CD4-positive, alpha-beta T cell treated with Interferon gamma for 1 hour (primary cell): ENCODE measurements around the gene CNIH2.
"Not testable (repeated sequence)": the region's sequence is repeated elsewhere in the genome, so short reads cannot be mapped to it uniquely, and the experiment has no call there.

Source experiments
- DNase-seq: peaks from one replicate; pipeline ENCODE4 v3.0.0-alpha.2; 2020

CNIH2 gene

GRCh38 chr11:66292543-66293332, 14.8 kb downstream of the CNIH2 start:
- DNase-seq = no peak

DNA sequence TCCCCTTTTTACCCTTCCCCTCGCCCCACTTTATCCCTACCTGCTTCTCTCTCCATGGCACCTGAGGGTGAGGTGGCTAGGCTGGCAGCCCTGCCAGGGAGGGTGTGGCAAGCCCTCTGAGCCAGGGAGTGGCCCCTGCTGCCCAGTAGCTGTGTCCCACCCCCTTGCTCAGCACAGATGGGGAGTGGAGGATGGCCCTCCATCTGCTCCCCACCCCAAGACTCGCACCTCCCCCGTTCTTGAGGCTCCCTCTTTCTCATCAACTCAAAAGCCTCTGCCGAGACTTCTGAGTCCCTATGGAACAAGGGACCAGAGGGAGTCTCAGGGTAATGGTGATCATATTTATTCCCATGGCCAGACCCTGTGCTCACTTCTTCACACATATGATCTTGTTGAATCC, 15.4 kb downstream of the CNIH2 start:
- DNase-seq = no peak

GRCh38 chr11:66293777-66294625, 16.0 kb downstream of the CNIH2 start:
- DNase-seq = no peak

DNA sequence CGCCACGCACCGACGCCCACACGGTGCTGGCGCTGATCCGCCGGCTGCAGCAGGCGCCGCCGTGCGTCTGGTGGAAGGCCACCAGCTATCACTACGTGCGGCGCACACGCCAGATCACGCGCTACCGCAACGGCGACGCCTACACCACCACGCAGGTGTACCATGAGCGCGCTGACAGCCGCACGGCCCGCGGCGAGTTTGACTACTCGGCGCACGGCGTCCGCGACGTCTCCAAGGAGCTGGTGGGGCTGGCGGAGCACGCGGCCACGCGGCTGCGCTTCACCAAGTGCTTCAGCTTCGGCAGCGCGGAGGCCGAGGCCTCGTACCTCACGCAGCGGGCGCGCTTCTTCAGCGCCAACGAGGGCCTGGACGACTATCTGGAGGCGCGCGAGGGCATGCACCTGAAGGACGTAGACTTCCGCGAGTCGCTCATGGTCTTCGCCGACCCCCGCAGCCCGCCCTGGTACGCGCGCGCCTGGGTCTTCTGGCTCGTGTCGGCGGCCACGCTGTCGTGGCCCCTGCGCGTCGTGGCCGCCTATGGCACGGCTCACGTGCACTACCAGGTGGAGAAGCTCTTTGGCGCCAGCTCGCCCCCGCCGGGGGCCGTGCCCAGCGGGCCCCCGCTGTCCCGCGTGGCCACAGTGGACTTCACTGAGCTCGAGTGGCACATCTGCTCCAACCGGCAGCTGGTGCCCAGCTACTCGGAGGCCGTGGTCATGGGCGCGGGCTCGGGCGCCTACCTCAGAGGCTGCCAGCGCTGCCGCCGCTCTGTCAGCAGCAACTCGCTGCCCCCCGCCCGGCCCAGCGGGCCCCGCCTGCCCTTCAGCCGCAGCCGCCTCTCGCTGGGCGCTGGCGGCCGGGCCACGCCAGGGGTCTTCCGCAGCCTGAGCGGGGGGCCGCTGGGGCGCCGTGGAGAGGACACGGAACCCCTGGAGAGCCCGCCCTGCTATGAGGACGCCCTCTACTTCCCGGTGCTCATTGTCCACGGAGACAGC, 16.9 kb downstream of the CNIH2 start:
- no peak for DNase-seq

- no peak for DNase-seq
These were observed 19.6 kb downstream of the CNIH2 start for GRCh38 chr11:66297610-66298009.

DNA sequence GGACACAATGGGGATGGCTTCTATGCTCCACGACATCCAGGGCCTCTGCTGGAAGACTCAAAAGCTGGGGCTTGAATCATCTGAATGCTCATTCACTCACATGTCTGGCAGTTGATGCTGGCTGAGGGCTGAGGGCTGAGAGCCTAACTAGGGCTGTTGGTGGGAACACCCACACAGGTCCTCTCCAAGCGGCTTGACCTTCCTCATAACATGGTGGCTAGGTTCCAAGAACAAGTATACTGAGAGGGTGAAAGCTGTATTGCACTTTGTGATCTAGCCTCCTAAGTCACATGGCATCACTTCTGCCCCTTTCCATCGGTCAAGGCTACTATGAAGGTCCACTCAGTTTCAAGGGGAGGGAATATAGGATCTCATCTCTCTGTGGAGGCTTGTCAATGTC, 21.2 kb downstream of the CNIH2 start:
- no peak for DNase-seq

DNA sequence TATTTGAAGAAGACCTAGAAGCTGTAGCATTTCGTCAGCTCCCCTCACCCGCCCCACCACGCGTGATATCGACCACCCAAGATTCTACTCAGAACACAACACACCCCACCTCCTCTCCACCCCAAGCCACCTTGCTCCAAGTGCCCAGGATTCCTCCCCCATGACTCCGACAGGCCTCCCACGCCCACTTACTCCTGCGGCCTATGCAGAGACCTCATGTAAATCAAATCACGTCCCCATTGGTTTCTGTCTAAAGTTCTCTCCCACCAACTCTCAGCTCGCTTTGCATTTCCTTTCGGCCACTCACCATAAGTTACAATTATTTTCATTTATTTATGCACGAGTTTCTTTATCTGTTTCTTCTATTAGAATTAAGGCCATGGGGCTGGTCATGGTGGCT, 24.7 kb downstream of the CNIH2 start:
- no peak for DNase-seq

DNA sequence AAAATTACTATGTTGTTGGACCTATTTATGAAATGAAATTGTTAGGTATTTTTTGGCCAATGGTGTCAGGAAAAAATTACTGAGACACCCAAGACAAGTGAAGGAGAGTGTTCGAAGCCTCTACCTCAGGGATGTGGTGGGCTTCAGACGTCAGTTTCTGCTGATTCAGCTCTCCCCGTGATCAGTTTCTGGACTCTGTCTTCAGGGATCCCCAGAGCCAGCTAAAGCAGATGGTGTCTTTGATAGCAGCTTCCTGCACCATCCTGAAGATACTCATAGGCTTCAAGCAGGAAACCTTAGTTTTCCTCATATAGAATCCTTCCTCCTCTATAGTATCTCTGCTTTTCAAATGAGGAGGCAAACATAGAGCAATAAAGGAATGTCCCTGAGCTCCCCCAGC, 31.5 kb downstream of the CNIH2 start:
- no peak for DNase-seq

DNA sequence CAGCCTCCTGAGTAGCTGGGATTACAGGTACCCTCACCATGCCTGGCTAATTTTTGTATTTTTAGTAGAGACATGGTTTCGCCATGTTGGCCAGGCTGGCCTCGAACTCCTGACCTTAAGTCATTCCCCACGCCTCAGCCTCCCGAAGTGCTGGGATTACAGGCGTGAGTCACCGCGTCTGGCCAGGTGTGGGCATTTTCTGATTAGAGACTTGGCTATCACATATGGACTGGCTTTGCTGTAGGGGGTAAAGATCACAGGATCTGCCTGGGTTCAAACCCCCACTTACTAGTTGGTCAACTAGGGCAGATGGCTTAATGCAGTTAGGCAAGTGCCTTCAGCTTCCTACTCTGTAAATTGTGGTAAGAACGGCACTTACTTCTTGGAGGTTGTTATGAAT, 32.3 kb downstream of the CNIH2 start:
- DNase-seq = no peak

GRCh38 chr11:66310803-66311440, 32.9 kb downstream of the CNIH2 start:
- not testable (repeated sequence) for DNase-seq

- DNase-seq = no peak
These were observed 33.5 kb downstream of the CNIH2 start for GRCh38 chr11:66311470-66311964.

DNA sequence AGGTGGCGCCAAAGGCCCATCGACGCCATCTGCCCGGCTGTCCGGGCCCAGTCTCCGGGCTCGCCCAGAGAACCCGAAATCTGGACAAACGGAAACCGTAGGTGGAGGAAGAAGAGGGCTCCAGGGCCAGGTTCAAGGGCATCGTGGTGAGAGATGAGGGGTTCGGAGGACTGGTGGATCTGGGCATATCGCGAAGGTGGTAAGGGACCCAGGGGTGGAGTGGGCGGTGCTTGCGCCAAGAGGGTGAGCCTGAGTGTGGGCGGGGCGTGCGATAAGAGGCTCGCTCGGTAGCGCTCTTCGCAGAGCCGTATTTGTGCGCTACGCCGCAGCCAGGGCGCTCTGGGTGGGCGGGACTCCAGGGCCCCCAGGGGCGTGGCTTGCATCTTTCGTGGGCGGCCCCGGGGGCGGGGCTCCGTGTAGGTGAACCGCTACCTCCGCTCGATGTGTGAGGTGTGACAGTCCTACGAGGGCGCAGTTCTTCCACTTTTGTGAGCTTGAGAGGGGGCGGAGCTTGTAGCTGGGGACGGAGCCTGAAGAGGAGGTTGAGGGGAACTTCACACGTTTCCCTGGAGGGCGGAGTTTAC, 34.1 kb downstream of the CNIH2 start:
- DNase-seq = peak; percentile 98

DNA sequence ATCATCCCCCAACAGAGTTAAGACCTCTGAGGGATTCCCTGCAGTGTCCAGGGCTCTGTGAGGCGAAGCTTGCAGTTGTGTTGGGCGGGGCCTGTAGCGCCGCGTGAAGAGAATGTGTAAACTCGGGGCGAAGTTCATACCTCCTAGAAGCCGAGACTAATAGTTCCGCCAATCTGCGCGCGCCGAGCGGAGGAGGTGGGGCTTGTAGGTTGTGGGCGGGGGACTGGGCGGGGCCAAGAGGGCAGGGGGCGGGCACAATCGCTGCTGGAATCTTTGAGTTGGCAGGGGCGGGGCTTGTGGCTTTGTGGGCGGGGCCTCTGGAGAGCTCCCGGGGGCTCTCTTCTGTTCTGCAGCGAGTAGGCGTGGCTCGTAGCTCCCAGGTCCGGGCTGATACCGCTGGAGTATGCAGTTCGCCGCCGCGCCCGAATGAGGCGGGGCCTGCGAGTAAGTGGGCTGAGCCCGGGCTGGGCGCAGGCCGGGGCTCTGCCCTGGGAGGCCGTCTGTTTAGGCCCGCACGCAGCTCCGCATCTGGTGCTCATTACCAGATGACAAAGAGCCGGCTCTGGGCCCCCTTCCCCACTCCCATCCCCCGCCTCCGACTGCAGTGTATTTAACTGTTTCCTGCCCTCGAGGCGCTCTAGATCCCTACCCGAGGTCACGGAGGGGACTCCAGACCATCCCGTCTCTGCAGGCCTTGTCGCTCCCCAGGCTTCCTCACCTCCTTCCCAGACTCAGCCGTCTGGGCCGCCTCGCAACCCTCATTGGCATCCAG, 34.8 kb downstream of the CNIH2 start:
- peak; percentile 99 for DNase-seq

GRCh38 chr11:66313321-66314185, 35.6 kb downstream of the CNIH2 start:
- DNase-seq = no peak

GRCh38 chr11:66314186-66314501, 36.2 kb downstream of the CNIH2 start:
- no peak for DNase-seq

DNA sequence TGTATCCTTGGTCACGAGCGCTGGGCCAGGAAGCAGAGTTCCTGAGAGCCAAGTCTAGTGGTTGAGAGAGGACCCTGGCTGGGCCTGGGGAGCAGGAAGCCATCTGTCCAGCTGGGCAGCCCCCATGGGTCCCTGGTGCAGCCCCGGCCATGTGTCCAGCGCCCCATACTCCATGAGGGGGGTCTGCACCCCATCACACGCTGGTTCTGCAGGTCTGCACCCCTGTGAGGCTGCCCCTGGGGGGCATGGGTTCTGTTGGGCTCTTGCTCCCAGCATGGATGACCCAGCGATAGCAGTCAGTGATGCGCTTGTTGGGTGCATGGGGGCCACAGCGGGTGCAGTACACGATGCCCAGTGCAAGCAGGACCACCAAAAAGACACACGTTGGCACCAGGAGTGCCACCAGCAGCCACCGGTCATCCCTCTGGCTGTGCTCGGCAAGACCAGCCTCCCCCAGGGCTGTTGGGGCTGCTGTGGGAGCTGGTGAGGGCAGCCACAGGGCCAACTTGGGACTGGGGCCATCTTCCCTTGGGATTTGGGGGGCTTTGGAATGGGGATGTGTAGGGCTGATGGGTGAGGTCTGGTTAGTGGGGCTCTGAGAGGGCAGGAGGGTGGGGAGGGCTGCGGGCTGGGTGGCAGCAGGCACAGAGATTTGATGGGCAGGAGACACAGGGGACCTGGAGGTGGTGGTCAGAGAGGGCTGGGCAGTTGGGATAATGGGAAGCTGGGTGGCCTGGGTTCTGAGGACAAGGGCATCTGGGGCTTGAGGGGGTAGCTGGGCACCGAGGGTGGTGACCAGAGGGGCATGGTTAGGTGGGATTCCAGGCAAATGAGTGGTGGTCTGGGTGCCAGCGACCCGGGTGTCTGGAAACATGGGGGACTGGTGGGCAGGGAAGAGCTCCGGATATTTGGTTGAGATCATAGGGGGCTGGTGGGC, 36.9 kb downstream of the CNIH2 start:
- no peak for DNase-seq

DNA sequence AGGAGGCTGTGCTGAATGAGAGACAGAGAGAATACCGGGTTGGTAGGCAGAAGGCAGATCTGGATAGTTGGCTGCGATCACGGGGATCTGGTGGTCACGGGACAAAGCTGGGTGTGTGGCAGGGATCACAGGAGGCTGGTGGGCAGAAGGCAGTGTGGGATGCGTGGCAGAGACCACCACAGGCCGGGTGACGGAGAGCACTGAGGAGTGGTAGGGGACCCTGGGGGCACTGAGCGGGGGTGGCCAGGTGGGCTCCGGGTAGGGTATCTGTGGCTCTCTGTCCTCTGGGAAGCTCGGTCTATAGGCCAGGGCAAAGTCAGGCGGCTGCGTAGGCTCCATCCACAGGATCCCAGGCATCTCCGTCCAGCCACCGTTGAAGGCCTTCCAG, 37.5 kb downstream of the CNIH2 start:
- DNase-seq = no peak

- no peak for DNase-seq
These were observed 38.2 kb downstream of the CNIH2 start for GRCh38 chr11:66315921-66316811.
